Inferior parietal cortex (tissue), 1 donor: ENCODE measurements around the gene ASTN1.
A peak's percentile ranks its signal among the peaks of the same experiment; 100 is the strongest.

ENCODE experiments used
- DNase-seq: peaks from one replicate; pipeline ENCODE4 v3.0.0-alpha.2; 2016; ENCODE audit errors: extremely low spot score

Gene ASTN1

DNA sequence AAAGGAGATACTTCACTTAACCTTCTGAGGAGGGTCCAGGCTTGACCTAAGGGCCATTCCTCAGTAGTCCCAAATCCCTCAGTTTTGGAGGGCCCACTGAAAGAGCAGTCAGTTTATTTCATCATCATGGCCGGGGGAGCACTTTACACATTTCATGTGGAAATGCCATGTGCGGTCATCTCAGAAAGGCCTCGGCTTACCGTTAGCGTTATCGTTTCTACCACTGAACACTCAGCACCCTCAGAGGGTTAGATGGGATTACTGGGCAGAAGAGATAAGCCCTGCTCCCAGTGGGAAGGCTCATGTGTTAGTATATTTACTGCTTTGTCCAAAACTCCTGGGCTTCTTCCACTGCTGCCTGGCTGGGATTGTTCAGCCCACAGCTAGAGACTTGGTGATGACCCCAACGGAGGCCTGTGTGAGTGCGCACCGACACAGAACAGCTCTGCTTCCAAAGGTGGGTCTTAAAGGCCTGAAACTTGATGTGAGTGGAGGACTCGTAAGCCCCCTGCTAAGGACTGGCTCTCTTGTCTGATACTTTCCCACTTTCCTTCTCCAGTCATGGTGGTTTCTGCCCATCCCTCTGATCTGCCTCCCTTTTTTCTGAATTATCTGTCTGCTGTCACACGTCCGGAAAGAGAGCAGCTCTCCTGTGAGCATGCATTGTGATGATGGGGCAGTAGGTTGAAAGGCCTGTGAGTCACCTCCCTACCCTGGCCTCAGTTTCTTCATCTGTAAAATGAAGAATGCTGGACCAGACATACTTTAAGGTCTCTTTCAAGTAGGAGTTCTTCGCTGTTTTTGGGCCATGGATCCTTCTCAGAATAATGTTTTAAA lies 284.5 kb downstream of the ASTN1 start:
- peak; percentile 33 for DNase-seq

DNA sequence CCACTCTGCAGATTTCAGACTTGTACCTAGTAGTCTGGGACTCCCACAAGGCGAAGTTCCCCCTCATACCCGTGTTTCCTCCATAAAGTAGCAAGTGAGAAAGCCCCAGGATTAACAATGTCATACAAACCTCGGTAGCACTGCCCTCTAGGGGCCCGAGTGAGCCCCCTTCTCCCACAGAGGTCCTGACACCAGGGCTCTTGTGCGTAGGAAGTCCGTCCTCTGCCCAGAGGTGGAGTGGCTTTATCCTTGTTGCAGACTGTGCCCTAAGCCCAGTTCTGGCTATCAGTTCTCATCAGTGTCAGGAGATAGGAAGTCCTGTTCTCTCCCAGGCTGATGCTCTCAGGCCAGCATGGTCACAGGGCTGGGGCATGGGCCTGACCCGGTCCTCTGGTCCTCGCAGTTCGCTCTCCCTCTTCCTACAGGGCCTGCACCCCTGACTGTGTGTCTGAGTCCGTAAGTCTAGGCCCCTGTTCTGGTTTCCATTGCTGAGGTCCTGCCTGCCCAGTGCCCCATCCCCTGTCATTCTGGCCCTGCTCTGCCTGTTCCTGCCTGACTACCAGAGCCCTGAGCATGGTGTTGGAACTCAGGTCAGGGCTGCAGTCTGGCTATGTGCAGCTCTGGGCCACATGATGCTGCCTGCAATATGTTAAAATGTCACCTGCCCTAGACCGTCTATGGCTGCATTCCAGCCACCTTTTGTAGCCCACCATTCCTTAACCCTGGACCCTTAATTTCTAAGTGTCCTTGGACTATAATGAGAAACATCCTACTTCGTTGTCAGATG lies 285.6 kb downstream of the ASTN1 start:
- DNase-seq, result no peak

DNA sequence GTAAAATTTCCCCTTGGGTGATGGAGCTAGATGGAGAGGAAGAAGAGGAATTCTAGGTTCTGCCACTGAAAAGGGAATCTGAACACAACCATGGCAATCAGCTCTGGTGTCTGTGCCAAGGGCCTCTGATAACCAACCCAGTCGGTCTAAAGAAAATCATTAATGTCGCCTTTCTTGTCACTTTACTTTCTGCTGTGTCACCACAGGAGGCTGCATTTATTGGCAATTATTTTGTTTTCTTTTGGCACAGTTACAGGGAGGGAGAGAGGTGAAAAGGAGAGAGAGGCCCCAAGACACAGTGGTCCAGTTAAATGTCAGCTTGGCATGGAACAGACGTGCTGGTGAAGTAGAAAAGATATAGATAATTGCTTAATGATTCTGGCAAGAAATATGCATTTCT lies 287.0 kb downstream of the ASTN1 start:
- DNase-seq, result no peak

DNA sequence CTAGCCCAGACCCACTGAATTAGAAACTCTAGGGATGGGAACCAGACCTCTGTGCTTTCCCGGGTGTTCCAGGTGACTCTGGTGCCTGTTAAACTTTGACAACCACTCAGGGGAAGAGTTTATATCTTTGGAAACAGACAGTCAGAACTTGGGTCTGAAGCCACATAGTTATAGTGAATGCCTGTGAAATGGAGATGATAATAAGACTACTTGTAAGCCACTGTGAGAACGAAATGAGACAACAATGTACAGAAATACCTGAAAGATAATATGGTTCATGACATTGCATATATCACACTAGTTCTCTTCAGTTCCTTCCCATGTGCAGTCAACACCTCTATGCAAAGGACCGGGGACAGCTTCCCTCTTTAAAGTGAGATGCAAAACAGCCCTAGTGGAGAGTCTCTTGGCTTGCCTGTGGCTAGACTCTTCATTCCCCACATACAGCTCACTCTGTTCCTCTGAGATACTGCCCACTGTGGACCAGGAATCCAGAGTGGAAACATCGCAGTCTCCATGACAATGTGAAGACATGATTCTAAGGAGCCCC lies 287.5 kb downstream of the ASTN1 start:
- no peak for DNase-seq

DNA sequence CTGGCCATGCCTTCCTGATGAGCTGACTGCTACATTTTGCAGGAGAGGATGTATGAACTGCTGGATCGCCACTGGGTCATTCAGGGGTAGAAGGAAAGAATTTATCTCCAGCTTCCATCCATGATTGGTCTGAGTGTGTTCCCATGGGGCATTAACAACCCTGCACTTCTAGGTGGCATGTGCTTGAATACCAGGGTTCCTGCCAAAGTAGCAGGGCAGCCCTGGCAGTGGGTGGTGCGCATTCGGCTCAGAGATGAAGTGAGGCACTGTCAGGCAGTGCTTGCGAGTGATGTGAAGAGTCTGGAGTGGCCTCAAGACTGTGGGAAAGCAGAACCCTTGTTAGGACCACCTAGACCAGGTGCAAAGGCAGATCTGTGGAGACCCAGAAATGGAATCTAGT lies 294.9 kb downstream of the ASTN1 start:
- DNase-seq, result no peak

DNA sequence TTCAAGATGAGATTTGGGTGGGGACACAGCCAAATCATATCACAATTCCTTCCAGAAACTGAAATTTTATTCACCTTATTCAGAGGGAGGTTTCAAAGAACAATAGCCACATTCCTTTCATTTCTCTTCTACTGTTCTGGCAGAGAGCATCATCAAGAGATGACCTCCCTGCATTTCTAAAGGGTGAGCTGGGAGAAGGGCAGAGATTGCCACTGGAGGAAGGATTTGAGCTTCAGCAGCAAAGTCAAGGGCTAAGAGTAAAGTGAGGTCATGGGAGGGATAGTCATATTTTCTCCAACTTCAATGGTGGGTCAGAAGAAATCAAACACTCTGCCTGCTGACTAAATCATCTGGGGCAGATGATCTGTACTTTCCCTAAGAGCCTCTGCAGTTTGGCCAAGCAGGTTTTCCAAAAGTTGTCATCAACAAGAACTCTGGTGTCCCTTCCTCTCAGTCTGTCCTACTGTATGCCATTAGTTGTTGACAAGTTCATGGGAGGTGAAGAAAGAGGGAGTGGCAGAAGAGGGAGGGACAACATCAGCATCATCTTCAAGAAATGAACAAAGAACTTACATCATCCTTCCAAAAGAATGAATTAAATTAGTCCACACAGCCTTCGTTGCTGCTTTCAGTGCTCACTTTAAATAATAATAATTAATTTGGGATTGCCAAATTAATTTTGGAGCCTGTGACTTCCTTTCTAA lies 298.3 kb downstream of the ASTN1 start:
- DNase-seq, result no peak

DNA sequence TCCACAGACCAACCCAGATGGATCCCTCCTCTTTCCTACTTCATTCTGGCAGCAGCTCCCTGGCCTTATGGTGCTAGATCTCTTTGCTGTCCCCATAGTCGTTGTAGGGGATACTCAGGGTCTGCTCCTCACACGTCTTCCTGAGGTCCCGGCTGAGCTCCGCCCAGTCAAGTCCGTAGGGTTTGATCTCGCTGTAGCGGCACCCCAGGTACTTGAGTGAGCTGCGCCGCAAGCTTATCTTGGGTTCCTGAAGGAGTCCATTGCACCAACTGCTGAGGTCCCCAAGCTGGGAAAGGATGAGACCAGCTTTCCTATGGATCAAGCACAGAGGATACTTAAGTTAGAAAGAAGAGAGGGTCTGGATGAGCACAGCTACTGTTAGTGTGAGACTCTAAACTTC lies 300.3 kb downstream of the ASTN1 start:
- DNase-seq, result no peak

DNA sequence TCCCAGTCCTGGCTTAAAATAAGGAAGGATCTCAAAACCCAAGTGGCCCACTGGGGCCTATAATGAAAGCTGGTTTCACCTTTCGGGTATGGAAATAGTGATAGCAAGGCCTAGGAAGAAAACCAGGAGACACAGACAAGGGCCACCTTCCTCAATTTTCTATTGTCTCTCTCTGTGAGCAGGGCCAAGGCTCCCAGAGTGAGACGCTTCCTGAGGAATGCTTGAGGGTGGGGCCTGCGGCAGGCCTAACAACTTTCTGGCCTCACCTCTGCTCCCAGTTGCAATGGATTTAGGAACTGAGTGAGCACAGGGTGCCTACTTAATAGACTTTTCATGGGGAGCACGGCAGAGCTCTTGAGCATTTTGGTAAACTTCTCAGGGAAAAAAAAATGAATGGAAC lies 300.9 kb downstream of the ASTN1 start:
- no peak for DNase-seq

DNA sequence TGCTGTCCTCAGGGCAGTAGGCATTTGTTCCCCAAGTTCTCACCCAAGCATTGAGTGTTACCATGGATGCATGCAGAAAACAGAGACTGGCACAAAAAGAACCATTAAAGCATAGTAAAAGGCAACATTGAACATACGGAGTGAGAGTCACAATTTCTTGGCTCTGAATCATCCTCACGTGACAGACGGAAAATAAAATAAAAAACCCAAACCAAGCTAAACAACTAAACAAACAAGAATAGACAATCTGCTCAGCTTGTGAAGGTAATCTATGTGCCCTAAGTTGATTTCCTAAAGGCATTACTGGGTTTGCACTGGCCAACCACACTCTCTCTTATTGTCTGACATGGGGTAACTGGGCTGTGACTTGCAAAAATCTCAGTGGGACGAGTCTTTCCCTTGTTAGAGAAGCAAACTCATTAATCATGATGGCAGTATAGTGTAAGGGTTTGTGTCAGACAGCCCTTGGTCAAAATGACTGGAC lies 306.0 kb downstream of the ASTN1 start:
- DNase-seq, result no peak

DNA sequence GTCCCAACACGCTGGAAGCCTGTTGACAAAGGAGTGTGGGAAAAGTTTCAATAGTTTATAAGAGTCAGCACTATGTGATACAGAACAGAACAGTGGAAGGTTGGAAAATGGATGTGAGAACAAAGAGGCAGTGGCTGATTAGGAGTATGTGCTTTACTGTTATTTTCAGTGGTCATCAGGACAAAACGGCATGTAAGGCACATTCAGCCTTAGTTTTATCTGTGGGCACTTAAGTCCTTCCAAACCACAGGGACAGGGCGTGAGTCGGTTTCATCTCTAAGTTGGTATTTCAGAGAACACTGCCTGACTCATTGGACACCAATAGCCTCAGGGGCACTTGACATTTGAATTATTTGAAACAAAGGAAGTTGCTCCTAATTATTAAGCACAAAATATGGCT lies 306.9 kb downstream of the ASTN1 start:
- DNase-seq, result no peak

DNA sequence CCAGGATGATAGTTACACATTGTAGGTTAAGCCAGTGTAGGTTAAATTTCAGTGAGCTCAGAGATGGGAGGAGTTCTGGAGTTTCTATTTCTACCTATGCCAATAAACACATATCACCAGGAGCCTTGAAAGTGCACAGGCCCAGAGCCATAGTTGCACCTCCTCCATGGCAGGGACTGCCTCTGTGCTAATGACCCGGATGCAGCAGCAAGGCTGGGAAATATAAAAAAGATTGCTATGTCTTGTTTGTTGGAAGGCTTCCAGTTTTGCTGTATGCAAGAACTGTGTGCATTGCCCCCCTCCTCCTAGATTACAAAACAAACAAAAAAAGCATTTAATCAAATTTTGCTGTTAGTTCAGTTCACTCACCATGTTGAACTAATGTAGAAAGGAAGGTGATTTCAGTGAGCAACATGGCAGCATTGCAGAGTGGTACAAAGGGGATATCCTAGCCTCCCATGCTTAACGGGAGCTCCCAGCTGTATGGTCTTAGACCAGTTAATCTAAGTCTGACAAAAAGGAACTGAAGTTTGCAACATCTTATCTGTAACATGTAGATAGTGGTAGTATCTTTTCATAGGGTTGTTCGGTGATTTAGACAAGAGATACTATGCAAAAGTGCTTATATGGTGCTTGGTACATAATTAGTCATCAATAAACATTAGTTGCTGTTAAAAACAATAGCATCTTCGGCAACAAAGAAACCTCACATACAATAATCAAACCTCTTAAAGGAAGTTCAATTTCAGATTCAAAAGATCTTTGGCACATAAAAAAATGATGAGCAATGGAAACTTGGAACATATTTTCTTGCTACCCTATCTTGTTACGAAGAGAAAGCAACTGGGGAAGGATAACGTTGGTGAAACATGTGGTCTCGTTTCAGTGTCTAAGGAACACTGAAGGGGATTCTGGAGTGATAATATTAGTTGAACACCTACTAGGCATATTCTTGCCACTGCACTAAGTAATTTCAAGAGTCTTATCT lies 309.5 kb downstream of the ASTN1 start:
- no peak for DNase-seq

DNA sequence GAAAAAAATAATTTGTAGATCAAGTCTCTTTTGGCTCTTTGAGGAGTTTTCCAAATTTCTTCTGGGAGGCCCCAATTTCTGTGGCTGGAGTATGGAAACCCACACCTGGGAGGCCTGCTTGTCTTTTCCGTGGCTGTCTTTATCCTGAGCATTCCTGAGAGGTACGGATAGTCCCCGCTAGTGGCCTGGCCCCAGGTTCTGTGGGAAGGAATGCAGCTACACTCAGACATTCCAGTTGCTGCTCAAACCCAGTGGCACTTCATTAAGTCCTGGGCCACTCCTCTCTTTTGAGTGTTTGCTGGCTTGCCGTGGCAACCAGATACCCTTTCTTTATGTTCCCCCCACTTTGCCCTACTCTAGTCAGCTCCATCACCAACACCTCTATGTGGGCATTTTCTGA lies 310.4 kb downstream of the ASTN1 start:
- DNase-seq, result no peak

DNA sequence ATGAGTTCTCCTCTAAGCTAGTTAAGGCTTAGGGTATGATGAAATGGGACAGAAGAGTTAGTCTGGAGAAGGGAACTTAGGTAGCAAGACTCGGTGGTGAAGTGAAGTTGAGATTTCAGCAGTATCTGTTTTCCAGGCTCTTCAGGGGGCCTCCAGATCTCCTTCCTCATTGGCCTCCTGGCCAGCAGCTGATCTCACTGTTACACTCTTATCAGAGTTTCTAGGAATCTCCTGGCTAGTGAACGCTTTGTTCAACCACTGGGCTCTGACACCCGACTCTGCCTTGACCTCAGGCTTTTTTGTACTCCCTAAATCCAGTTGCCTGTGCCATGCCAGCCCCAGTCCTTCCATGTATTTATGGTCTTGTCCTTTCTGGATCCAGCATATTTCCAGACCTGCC lies 311.0 kb downstream of the ASTN1 start:
- no peak for DNase-seq

DNA sequence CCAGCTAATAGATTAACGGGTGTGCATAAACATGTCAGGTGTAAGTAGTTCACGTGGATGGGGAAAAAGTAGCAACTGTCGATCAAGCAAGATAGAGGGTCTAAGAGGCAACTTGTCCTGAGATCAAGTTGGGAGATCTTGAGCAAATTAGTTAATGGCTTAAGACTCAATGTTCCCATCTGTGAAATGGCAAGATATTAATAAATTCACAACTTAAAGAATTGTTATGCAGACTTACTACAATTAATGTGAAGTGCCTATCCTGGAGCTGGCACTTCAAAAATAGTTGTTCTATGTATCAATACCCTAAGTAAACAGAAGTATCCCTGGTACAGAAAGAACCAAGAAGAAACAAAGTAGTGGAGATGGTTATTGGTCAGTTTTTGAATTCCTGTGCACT lies 312.4 kb downstream of the ASTN1 start:
- DNase-seq, result no peak

DNA sequence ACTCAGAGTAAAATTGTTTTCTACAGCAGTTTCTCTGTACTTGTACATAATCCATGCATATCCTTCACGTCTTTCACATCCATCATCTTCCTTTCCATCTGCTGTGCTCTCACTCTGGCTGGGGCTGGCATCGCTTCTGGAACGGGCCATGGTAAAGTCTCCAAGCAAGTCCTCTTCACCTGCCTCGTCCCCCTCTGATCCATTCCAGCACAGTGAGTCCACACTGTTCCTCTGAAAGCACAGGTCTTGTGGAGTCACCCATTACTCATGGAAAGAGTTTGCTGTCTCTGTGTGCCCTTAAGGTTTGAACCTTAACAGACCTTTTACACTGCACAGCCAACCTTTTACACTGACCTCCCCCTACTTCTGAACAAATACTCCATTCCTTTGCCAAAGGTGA lies 313.6 kb downstream of the ASTN1 start:
- no peak for DNase-seq

DNA sequence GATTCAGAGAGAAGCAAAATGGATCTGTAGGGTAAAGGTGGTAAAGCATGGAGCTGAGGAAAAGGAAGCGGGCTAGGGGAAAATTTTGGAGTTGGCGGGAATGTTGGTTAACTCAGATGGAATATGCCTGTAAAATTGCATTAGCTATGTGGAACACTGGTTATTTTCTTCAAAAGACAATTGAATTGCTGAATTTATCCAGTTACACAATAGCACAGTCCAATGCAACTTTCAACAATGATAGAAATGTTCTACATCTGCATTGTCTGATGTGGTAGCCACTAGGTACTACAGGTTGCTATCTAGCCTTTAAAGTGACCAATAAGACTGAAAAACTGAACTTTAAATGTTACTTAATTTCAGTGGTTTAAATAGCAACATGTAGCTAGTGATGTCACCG lies 315.2 kb downstream of the ASTN1 start:
- no peak for DNase-seq

DNA sequence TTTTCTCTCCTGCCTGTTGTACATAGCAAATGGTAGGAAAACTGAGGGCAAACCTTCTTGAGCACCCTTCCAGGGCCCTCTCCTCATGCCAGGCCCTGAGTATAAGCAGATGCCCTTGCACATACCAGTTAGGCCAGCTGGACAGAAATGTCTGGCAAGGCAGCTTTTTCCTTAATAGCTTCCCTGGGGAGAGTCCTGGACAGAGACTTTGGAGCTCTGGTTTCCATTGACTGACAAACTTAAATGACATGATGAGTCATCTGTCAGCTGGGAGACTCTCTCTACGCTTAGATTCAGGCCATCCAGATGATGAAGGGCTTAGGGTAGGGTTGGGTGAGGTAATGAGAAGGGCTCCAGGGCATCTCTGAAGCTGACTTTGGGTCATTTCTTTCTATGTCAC lies 317.5 kb downstream of the ASTN1 start:
- DNase-seq, result no peak

DNA sequence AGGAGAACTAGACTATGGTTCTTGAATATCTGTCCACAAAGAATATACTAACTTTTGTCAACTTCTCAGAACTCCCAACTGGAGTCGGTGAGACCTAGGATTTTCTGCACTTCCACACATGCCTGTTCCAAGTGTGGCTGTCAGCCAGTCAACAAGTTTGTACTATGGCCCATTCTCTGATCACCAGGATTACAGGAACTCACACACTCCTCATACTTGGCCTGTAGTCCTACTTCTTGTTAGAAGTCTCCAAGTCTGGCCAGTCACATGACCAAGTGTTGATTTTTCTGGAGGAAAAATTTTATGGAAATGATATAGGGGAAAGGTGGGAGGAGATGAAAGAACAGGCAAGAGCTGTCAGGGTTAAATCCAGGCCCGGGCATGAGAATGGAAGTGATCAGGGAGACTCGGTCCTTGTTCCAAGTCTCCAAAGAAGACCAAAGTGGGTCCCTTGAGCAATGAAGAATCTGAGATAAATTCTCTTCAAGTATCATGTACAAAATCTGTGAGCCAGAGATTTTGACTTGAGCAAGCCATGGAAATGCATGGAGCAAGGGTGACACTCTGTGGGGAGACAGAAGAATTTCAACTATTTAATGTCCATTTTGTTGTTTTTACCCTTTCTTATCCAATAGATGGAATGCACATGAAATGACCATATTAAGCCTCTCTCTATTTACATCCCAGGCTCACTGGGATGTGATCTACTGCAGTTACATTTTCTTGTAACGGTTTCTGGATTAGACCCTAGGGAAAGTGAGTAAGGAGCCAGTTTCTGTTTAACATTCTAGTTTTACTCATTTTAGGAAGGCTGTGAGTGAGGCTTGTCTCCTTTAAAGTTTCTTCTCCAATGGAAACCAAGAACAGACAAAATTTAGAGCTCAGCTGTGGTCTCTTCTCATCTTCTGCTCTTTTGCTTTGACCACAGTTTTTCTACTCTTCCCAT lies 320.9 kb downstream of the ASTN1 start:
- DNase-seq, result peak; percentile 64

DNA sequence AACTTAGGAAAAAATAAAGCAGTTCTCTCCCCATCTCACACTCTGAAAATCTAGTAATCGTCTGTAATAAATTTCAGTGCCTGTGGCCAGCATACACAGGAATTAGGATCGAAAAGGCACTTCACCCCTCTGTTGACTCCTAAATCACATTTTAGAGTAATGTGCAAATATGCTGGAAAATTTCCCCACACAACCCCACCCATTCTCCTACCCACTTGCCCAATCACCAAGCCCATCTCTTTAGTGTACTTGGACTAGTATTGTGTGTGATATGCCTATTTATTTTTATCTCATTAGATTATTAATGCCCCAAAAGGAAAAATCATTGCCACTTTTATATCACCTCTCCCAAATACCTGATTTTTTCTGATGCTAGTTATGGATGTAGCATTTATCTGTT lies 323.3 kb downstream of the ASTN1 start:
- DNase-seq, result no peak

DNA sequence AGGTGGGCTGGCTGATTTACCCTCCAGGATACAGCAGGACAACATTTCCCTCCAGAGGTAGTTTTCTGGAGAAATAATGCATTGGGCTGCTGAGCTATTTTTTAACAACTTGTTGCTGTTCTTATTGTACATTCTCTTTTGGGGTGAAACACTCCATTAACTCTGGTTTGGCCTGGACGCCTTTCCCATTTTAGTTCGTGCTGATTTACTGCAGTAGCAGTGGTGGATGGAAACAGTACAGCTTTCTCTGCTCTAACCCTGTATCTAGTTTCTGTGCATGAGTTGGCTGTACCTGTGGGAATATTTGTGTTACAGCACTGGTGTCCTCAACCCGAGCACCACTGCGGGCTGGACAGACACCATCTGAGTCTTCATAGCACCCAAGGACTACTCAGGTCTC lies 325.3 kb downstream of the ASTN1 start:
- no peak for DNase-seq
